NCI-H146 treated with DMSO at 0.1 percent for 48 hours (cell line): ENCODE data around the gene ARID1B.
A peak's percentile ranks its signal among the peaks of the same experiment; 100 is the strongest.

Experiments used
- DNase-seq: peaks from one replicate; lab custom pipeline; 2025; ENCODE audit not compliant: unreplicated experiment; lab: John Stamatoyannopoulos, UW

ARID1B gene

GRCh38 chr6:156790711-156791319, 13.6 kb downstream of the ARID1B start:
- no peak for DNase-seq

- DNase-seq: peak; percentile 65
These were observed 14.2 kb downstream of the ARID1B start for GRCh38 chr6:156791320-156791850.

GRCh38 chr6:156793200-156793599, 16.0 kb downstream of the ARID1B start:
- DNase-seq: no peak

GRCh38 chr6:156794546-156795354, 17.6 kb downstream of the ARID1B start:
- no peak for DNase-seq

- no peak for DNase-seq
These were observed 18.6 kb downstream of the ARID1B start for GRCh38 chr6:156795825-156796224.

- no peak for DNase-seq
These were observed 19.4 kb downstream of the ARID1B start for GRCh38 chr6:156796627-156797026.

- DNase-seq: no peak
These were observed 20.9 kb downstream of the ARID1B start for GRCh38 chr6:156797901-156798735.

- no peak for DNase-seq
These were observed 24.5 kb downstream of the ARID1B start for GRCh38 chr6:156801712-156802111.

- no peak for DNase-seq
These were observed 26.2 kb downstream of the ARID1B start for GRCh38 chr6:156803353-156803752.

- no peak for DNase-seq
These were observed 27.2 kb downstream of the ARID1B start for GRCh38 chr6:156804402-156804801.

- no peak for DNase-seq
These were observed 29.0 kb downstream of the ARID1B start for GRCh38 chr6:156806155-156806554.

GRCh38 chr6:156807028-156807427, 29.9 kb downstream of the ARID1B start:
- DNase-seq: no peak

- no peak for DNase-seq
These were observed 30.6 kb downstream of the ARID1B start for GRCh38 chr6:156807795-156808194.

- DNase-seq: peak; percentile 26
These were observed 31.1 kb downstream of the ARID1B start for GRCh38 chr6:156808287-156808686.

- no peak for DNase-seq
These were observed 31.9 kb downstream of the ARID1B start for GRCh38 chr6:156809034-156809433.

GRCh38 chr6:156809446-156810178, 32.4 kb downstream of the ARID1B start:
- DNase-seq: peak; percentile 25

GRCh38 chr6:156814036-156814581, 36.9 kb downstream of the ARID1B start:
- DNase-seq: no peak

- no peak for DNase-seq
These were observed 39.3 kb downstream of the ARID1B start for GRCh38 chr6:156816505-156816904.

- peak; percentile 49 for DNase-seq
These were observed 43.1 kb downstream of the ARID1B start for GRCh38 chr6:156820089-156820798.

GRCh38 chr6:156821707-156822106, 44.5 kb downstream of the ARID1B start:
- DNase-seq: no peak
